ENCODE measurements around the gene MMP11.

The MMP11 gene

GRCh38 chr22:23772649-23773473, at the start of gene MMP11:
TSS of gene MMP11 (plus strand) at chr22:23772849. CDS start at chr22:23772871, 22 bp downstream.
- DNase-seq: peak; percentile 62

GRCh38 chr22:23728108-23728507, 44.5 kb upstream of the MMP11 start:
- peak; percentile 80 for DNase-seq

- DNase-seq: no peak
Measured at GRCh38 chr22:23737696-23738095, 35.0 kb upstream of the MMP11 start.

GRCh38 chr22:23742505-23743264, 30.0 kb upstream of the MMP11 start:
- no peak for DNase-seq

- no peak for DNase-seq
Measured at GRCh38 chr22:23743303-23743705, 29.3 kb upstream of the MMP11 start.

GRCh38 chr22:23744001-23744400, 28.6 kb upstream of the MMP11 start:
- DNase-seq: no peak

GRCh38 chr22:23744485-23744884, 28.2 kb upstream of the MMP11 start:
- DNase-seq: no peak

- DNase-seq: no peak
Measured at GRCh38 chr22:23745791-23746190, 26.9 kb upstream of the MMP11 start.

GRCh38 chr22:23749841-23750301, 22.8 kb upstream of the MMP11 start:
- no peak for DNase-seq

GRCh38 chr22:23750367-23750713, 22.3 kb upstream of the MMP11 start:
- no peak for DNase-seq

- peak; percentile 94 for DNase-seq
Measured at GRCh38 chr22:23750714-23751440, 21.8 kb upstream of the MMP11 start, which contains the start of gene ZNF70. TSS of gene ZNF70 (minus strand) at chr22:23751112. CDS start at chr22:23745140, 5,972 bp downstream.

GRCh38 chr22:23751441-23751996, 21.1 kb upstream of the MMP11 start:
- no peak for DNase-seq

- no peak for DNase-seq
Measured at GRCh38 chr22:23752090-23752691, 20.5 kb upstream of the MMP11 start.

- DNase-seq: no peak
Measured at GRCh38 chr22:23752750-23753149, 19.9 kb upstream of the MMP11 start.

GRCh38 chr22:23753385-23753784, 19.3 kb upstream of the MMP11 start:
- DNase-seq: no peak

GRCh38 chr22:23754220-23754919, 18.3 kb upstream of the MMP11 start, which contains the start of gene VPREB3:
TSS of gene VPREB3 (minus strand) at chr22:23754425. CDS start at chr22:23754363, 62 bp downstream.
- no peak for DNase-seq

- DNase-seq: no peak
Measured at GRCh38 chr22:23754980-23755636, 17.5 kb upstream of the MMP11 start.

GRCh38 chr22:23755711-23756110, 16.9 kb upstream of the MMP11 start:
- DNase-seq: no peak

- DNase-seq: no peak
Measured at GRCh38 chr22:23756891-23757290, 15.8 kb upstream of the MMP11 start.

- DNase-seq: no peak
Measured at GRCh38 chr22:23759566-23759965, 13.1 kb upstream of the MMP11 start.

GRCh38 chr22:23760056-23760455, 12.6 kb upstream of the MMP11 start:
- DNase-seq: no peak
